ENCODE data around the gene PANX2.

Gene PANX2

GRCh38 chr22:50218996-50219727 is 48.6 kb downstream of the PANX2 start:
- H3K4me1 Mint-ChIP-seq: peaks cover 4% of the 10 kb centered on the region
- peaks cover under 1% of the 10 kb centered on the region for H3K27me3 Mint-ChIP-seq (ENCODE audit: low read depth, poor library complexity)
- H3K4me3 Mint-ChIP-seq: no peak overlapping the region
- DNase-seq: no peak
- H3K36me3 Mint-ChIP-seq (ENCODE audit: low read depth): peaks cover 42% of the 10 kb centered on the region
- H3K9me3 Mint-ChIP-seq: no peaks in the 10 kb centered on the region
- H3K27ac Mint-ChIP-seq: no peak overlapping the region
- TF ChIP-seq CTCF (IDR thresholded peaks at IDR 0.05): no peak

- peaks cover 5% of the 10 kb centered on the region for H3K4me1 Mint-ChIP-seq
- no peak for TF ChIP-seq CTCF (IDR thresholded peaks at IDR 0.05)
- peaks cover 37% of the 10 kb centered on the region for H3K36me3 Mint-ChIP-seq (ENCODE audit: low read depth)
- H3K9me3 Mint-ChIP-seq: no peaks in the 10 kb centered on the region
- H3K4me3 Mint-ChIP-seq: no peak overlapping the region
- DNase-seq: no peak
- peaks cover 3% of the 10 kb centered on the region for H3K27me3 Mint-ChIP-seq (ENCODE audit: low read depth, poor library complexity)
- no peak overlapping the region for H3K27ac Mint-ChIP-seq
Observed at GRCh38 chr22:50219800-50220602, 49.5 kb downstream of the PANX2 start.

- Mint-ChIP-seq H3K27me3 (ENCODE audit: low read depth, poor library complexity) (peaks cover 7% of the 10 kb centered on the region), H3K9me3 (no peaks in the 10 kb centered on the region), H3K27ac (no peak overlapping the region), H3K4me3 (no peak overlapping the region), H3K36me3 (ENCODE audit: low read depth) (peaks cover 33% of the 10 kb centered on the region), H3K4me1 (peaks cover 5% of the 10 kb centered on the region)
- DNase-seq: no peak
- TF ChIP-seq CTCF (IDR thresholded peaks at IDR 0.05): no peak
Observed at GRCh38 chr22:50220603-50221409, 50.3 kb downstream of the PANX2 start.

- Mint-ChIP-seq H3K4me1 (peaks cover 5% of the 10 kb centered on the region), H3K27me3 (ENCODE audit: low read depth, poor library complexity) (peaks cover 7% of the 10 kb centered on the region), H3K36me3 (ENCODE audit: low read depth) (peaks cover 28% of the 10 kb centered on the region), H3K4me3 (no peak overlapping the region), H3K9me3 (no peaks in the 10 kb centered on the region), H3K27ac (no peak overlapping the region)
- TF ChIP-seq CTCF (IDR thresholded peaks at IDR 0.05): no peak
- no peak for DNase-seq
Observed at GRCh38 chr22:50221410-50222300, 51.1 kb downstream of the PANX2 start.

- Mint-ChIP-seq H3K4me1 (peaks cover 5% of the 10 kb centered on the region), H3K36me3 (ENCODE audit: low read depth) (peaks cover 28% of the 10 kb centered on the region), H3K9me3 (no peaks in the 10 kb centered on the region), H3K27ac (no peak overlapping the region), H3K27me3 (ENCODE audit: low read depth, poor library complexity) (peaks cover 7% of the 10 kb centered on the region), H3K4me3 (no peak overlapping the region)
- TF ChIP-seq CTCF (IDR thresholded peaks at IDR 0.05): no peak
- no peak for DNase-seq
Observed at GRCh38 chr22:50222508-50222907, 52.0 kb downstream of the PANX2 start.
